Measurements from ENCODE around the gene EYS. TPM values are rescaled to one million over a fixed set of nuclear protein-coding genes. Genes with fewer than 3 reads are reported as not detected.
"Not testable (repeated sequence)": the region's sequence is repeated elsewhere in the genome, so short reads cannot be mapped to it uniquely, and the experiment has no call there.

The EYS gene
- total RNA-seq, 1 experiment from 2014 or later = 1.5 TPM

- BruUV-seq (replicated peaks) = no TSS peak
- CTCF ChIA-PET = no interaction called here
- Mint-ChIP-seq H3K9me3 (ENCODE audit: unreplicated experiment) (no peaks in the 10 kb centered on the region), H3K27me3 (ENCODE audit: insufficient read depth, unreplicated experiment) (no peaks in the 10 kb centered on the region), H3K4me1 (ENCODE audit: insufficient read depth, unreplicated experiment) (peaks cover 9% of the 10 kb centered on the region), H3K36me3 (ENCODE audit: insufficient read depth, unreplicated experiment) (no peaks in the 10 kb centered on the region), H3K4me3 (ENCODE audit: unreplicated experiment) (no peak overlapping the region), H3K27ac (ENCODE audit: low read depth, unreplicated experiment) (no peak overlapping the region)
- no peak for TF ChIP-seq CTCF (IDR thresholded peaks at IDR 0.05; ENCODE audit: unreplicated experiment)
- POLR2A ChIA-PET = no interaction called here
- intact Hi-C loops (cut with micrococcal nuclease) = no loop called here
- no peak for DNase-seq (ENCODE audit: unreplicated experiment)
Measured at GRCh38 chr6:64477391-64477790, 1229.6 kb downstream of the EYS start.

- no TSS peak for BruUV-seq (replicated peaks)
- no peak overlapping the region for H3K27ac Mint-ChIP-seq (ENCODE audit: low read depth, unreplicated experiment)
- no peaks in the 10 kb centered on the region for H3K9me3 Mint-ChIP-seq (ENCODE audit: unreplicated experiment)
Measured at GRCh38 chr6:64476935-64477334, 1230.1 kb downstream of the EYS start.

DNA sequence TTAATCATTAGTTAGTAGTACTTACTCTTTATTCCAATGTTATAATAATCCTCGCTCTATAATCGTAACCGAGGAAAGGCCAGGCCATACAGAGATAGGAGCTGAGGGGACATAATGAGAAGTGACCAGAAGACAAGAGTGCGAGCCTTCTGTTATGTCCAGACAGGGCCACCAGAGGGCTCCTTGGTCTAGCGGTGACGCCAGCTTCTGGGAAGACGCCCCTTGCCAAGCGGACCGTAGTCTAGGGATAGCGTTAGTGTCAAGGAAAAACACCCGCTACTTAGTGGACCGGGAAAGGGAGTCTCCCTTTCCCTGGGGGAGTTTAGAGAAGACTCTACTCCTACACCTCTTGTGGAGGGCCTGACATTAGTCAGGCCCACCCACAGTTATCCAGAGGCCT is 1237.6 kb downstream of the EYS start:
- not testable (repeated sequence) for H3K27me3 Mint-ChIP-seq (ENCODE audit: insufficient read depth, unreplicated experiment)

More at GRCh38 chr6:64476935-64477334, 1230.1 kb downstream of the EYS start:
- intact Hi-C loops (cut with micrococcal nuclease) = no loop called here
- no peaks in the 10 kb centered on the region for H3K27me3 Mint-ChIP-seq (ENCODE audit: insufficient read depth, unreplicated experiment)
- peaks cover 9% of the 10 kb centered on the region for H3K4me1 Mint-ChIP-seq (ENCODE audit: insufficient read depth, unreplicated experiment)
- no peak for DNase-seq (ENCODE audit: unreplicated experiment)
- CTCF ChIA-PET = no interaction called here
- POLR2A ChIA-PET = no interaction called here
- H3K4me3 Mint-ChIP-seq (ENCODE audit: unreplicated experiment) = no peak overlapping the region
- no peak for TF ChIP-seq CTCF (IDR thresholded peaks at IDR 0.05; ENCODE audit: unreplicated experiment)
- no peaks in the 10 kb centered on the region for H3K36me3 Mint-ChIP-seq (ENCODE audit: insufficient read depth, unreplicated experiment)

GRCh38 chr6:64467656-64468055 is 1239.4 kb downstream of the EYS start:
- no peak for TF ChIP-seq CTCF (IDR thresholded peaks at IDR 0.05; ENCODE audit: unreplicated experiment)
- H3K27me3 Mint-ChIP-seq (ENCODE audit: insufficient read depth, unreplicated experiment) = no peaks in the 10 kb centered on the region
- peaks cover 14% of the 10 kb centered on the region for H3K9me3 Mint-ChIP-seq (ENCODE audit: unreplicated experiment)
- no peak overlapping the region for H3K27ac Mint-ChIP-seq (ENCODE audit: low read depth, unreplicated experiment)
- ChIA-PET POLR2A (no interaction called here), CTCF (interaction anchor here (0.7 kb wide), 2 partner anchors 858 to 877 kb away, joined by 3 read pairs; no protein-coding TSS in a partner anchor)
- intact Hi-C loops (cut with micrococcal nuclease) = no loop called here
- BruUV-seq (replicated peaks) = no TSS peak
- no peaks in the 10 kb centered on the region for H3K4me1 Mint-ChIP-seq (ENCODE audit: insufficient read depth, unreplicated experiment)
- no peaks in the 10 kb centered on the region for H3K36me3 Mint-ChIP-seq (ENCODE audit: insufficient read depth, unreplicated experiment)
- no peak for DNase-seq (ENCODE audit: unreplicated experiment)
- H3K4me3 Mint-ChIP-seq (ENCODE audit: unreplicated experiment) = no peak overlapping the region

More for the DNA sequence above, 1237.6 kb downstream of the EYS start:
- CTCF ChIA-PET; DNase-seq (ENCODE audit: unreplicated experiment); H3K4me1 Mint-ChIP-seq (ENCODE audit: insufficient read depth, unreplicated experiment); H3K4me3 Mint-ChIP-seq (ENCODE audit: unreplicated experiment); H3K36me3 Mint-ChIP-seq (ENCODE audit: insufficient read depth, unreplicated experiment); BruUV-seq (replicated peaks); H3K27ac Mint-ChIP-seq (ENCODE audit: low read depth, unreplicated experiment); intact Hi-C loops (cut with micrococcal nuclease): not testable (repeated sequence)
- POLR2A ChIA-PET = interaction anchor here (0.6 kb wide), 1 partner anchor 1837 kb away, joined by 3 read pairs; no protein-coding TSS in a partner anchor
- peaks cover 14% of the 10 kb centered on the region for H3K9me3 Mint-ChIP-seq (ENCODE audit: unreplicated experiment)

GRCh38 chr6:64459411-64459944 is 1247.5 kb downstream of the EYS start:
- Mint-ChIP-seq H3K4me1 (ENCODE audit: insufficient read depth, unreplicated experiment) (no peaks in the 10 kb centered on the region), H3K4me3 (ENCODE audit: unreplicated experiment) (no peak overlapping the region), H3K27ac (ENCODE audit: low read depth, unreplicated experiment) (no peak overlapping the region), H3K36me3 (ENCODE audit: insufficient read depth, unreplicated experiment) (no peaks in the 10 kb centered on the region), H3K9me3 (ENCODE audit: unreplicated experiment) (peaks cover 6% of the 10 kb centered on the region), H3K27me3 (ENCODE audit: insufficient read depth, unreplicated experiment) (no peaks in the 10 kb centered on the region)
- no peak for DNase-seq (ENCODE audit: unreplicated experiment)
- ChIA-PET CTCF (no interaction called here), POLR2A (interaction anchor here (0.5 kb wide), 1 partner anchor 38 kb away, joined by 3 read pairs; no protein-coding TSS in a partner anchor)
- intact Hi-C loops (cut with micrococcal nuclease) = no loop called here
- no TSS peak for BruUV-seq (replicated peaks)
- no peak for TF ChIP-seq CTCF (IDR thresholded peaks at IDR 0.05; ENCODE audit: unreplicated experiment)

DNA sequence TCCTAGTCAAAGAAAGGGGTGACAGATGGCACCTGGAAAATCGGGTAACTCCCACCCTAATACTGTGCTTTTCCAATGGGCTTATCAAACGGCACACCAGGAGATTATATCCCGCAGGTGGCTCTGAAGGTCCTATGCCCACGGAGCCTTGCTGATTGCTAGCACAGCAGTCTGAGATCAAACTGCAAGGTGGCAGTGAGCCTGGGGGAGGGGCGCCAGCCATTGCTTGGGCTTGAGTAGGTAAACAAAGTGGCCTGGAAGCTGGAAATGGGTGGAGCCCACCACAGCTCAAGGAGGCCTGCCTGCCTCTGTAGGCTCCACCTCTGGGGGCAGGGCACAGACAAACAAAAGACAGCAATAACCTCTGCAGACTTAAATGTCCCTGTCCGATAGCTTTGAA is 1258.9 kb downstream of the EYS start:
- H3K27ac Mint-ChIP-seq (ENCODE audit: low read depth, unreplicated experiment); DNase-seq (ENCODE audit: unreplicated experiment); CTCF ChIA-PET; POLR2A ChIA-PET; intact Hi-C loops (cut with micrococcal nuclease); BruUV-seq (replicated peaks); H3K4me1 Mint-ChIP-seq (ENCODE audit: insufficient read depth, unreplicated experiment); H3K4me3 Mint-ChIP-seq (ENCODE audit: unreplicated experiment); H3K36me3 Mint-ChIP-seq (ENCODE audit: insufficient read depth, unreplicated experiment); H3K27me3 Mint-ChIP-seq (ENCODE audit: insufficient read depth, unreplicated experiment): not testable (repeated sequence)
- H3K9me3 Mint-ChIP-seq (ENCODE audit: unreplicated experiment) = peaks cover 14% of the 10 kb centered on the region

Data from MCF 10A (cell line).